Thyroid gland (tissue), 4 donors: ENCODE data around the gene OR14I1. TPM values are rescaled to one million over a fixed set of nuclear protein-coding genes. Genes with fewer than 3 reads are reported as not detected.

ENCODE experiments used
- DNase-seq, 2 donors: peaks; one replicate each; pipeline ENCODE4 v3.0.0-alpha.2; 2019
- H3K27ac ChIP-seq, 3 donors: fragments of 200-600 bp; sonication (generic); 1 replicate in 2 of 3; 2 replicates in 1 of 3; pipeline ENCODE4 v1.5.1; 2016 to 2019; ENCODE audit warnings: mild to moderate bottlenecking in 1 of 3, moderate library complexity in 1 of 3
- H3K27me3 ChIP-seq: fragments of 200-600 bp; sonication (generic); one replicate; pipeline ENCODE4 v1.5.1; 2019
- H3K36me3 ChIP-seq, 2 donors: fragments of 200-600 bp; sonication (generic); one replicate each; pipeline ENCODE4 v1.5.1; 2016 to 2019
- H3K4me1 ChIP-seq, 2 donors: fragments of 200-600 bp; sonication (generic); one replicate each; pipeline ENCODE4 v1.5.1; 2017 to 2019
- H3K4me3 ChIP-seq, 3 donors: fragments of 200-600 bp; sonication (generic); replicated peaks in 1 of 3; 1 replicate in 2 of 3; 2 replicates in 1 of 3; pipeline ENCODE4 v1.5.1; 2016; ENCODE audit warnings: mild to moderate bottlenecking in 1 of 3
- H3K9me3 ChIP-seq: fragments of 200-600 bp; sonication (generic); one replicate; pipeline ENCODE4 v1.5.1; 2017
- POLR2A ChIP-seq, 2 donors: fragments of 450-650 bp; IDR thresholded peaks; one replicate each; pipeline ENCODE4 v1.6.1; 2017; ENCODE audit warnings: antibody characterized with exemption in 2 of 2, mild to moderate bottlenecking in 2 of 2, moderate library complexity in 1 of 2
- WGBS, 2 donors: methylation state at CpG; one replicate each; pipeline ENCODE4 v1.1.5; 2017; 5-methylcytosine and 5-hydroxymethylcytosine counted together
- intact Hi-C: fragments of 100-400 bp; cut with DNase I; formaldehyde crosslinking; loops from one replicate; pipeline ENCODE4 v1.15.1; 2023
- total RNA-seq, 4 donors: library from RNA; depleted of rRNA; stranded (reverse); fragments of >200 nt; gene quantifications; one replicate each; pipeline ENCODE4 v1.2.3, GENCODE V29; 2016
- TF ChIP-seq, protein P1 (sequence below), 6 experiments: fragments of 200-600 bp in 3 of 6; fragments of 450-650 bp in 3 of 6; sonication (generic) in 3 of 6; IDR thresholded peaks; one replicate each; pipeline ENCODE4 v1.5.1; 2016 to 2019; ENCODE audit warnings: antibody characterized with exemption in 6 of 6, mild to moderate bottlenecking in 2 of 6, inconsistent platforms in 1 of 6, moderate library complexity in 1 of 6

OR14I1 gene
- not detected for total RNA-seq

GRCh38 chr1:248702714-248703113 is at the start of gene OR14I1:
Gene OR14I1, minus strand, starts transcription at chr1:248702766.
- DNase-seq: no peak
- Histone ChIP-seq H3K4me3 (no peak within 1 kb of the TSS), H3K27ac (no peak within 1 kb of the TSS), H3K27me3 (no peaks in the 10 kb centered on the region), H3K9me3 (no peaks in the 10 kb centered on the region), H3K36me3 (no peaks in the 10 kb centered on the region), H3K4me1 (no peaks in the 10 kb centered on the region)
- no peak for TF ChIP-seq POLR2A (IDR thresholded peaks at IDR 0.05)
- TF ChIP-seq, protein P1, sequence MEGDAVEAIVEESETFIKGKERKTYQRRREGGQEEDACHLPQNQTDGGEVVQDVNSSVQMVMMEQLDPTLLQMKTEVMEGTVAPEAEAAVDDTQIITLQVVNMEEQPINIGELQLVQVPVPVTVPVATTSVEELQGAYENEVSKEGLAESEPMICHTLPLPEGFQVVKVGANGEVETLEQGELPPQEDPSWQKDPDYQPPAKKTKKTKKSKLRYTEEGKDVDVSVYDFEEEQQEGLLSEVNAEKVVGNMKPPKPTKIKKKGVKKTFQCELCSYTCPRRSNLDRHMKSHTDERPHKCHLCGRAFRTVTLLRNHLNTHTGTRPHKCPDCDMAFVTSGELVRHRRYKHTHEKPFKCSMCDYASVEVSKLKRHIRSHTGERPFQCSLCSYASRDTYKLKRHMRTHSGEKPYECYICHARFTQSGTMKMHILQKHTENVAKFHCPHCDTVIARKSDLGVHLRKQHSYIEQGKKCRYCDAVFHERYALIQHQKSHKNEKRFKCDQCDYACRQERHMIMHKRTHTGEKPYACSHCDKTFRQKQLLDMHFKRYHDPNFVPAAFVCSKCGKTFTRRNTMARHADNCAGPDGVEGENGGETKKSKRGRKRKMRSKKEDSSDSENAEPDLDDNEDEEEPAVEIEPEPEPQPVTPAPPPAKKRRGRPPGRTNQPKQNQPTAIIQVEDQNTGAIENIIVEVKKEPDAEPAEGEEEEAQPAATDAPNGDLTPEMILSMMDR (IDR thresholded peaks at IDR 0.05): no peak
- WGBS, 2 donors: 55 to 65% methylated on average over 1 of the region's 1 CpG
- intact Hi-C loops: no loop called here

- DNase-seq: no peak
- Histone ChIP-seq H3K4me1 (no peaks in the 10 kb centered on the region), H3K4me3 (no peak overlapping the region), H3K27me3 (no peaks in the 10 kb centered on the region), H3K27ac (no peak overlapping the region), H3K36me3 (no peaks in the 10 kb centered on the region), H3K9me3 (no peaks in the 10 kb centered on the region)
- 86% methylated on average over 4 of the region's 4 CpGs for WGBS, 2 donors
- TF ChIP-seq POLR2A (IDR thresholded peaks at IDR 0.05): no peak
- TF ChIP-seq, protein P1 (IDR thresholded peaks at IDR 0.05): no peak
- intact Hi-C loops: no loop called here
Measured at GRCh38 chr1:248751635-248752034, 49.1 kb upstream of the OR14I1 start.

DNA sequence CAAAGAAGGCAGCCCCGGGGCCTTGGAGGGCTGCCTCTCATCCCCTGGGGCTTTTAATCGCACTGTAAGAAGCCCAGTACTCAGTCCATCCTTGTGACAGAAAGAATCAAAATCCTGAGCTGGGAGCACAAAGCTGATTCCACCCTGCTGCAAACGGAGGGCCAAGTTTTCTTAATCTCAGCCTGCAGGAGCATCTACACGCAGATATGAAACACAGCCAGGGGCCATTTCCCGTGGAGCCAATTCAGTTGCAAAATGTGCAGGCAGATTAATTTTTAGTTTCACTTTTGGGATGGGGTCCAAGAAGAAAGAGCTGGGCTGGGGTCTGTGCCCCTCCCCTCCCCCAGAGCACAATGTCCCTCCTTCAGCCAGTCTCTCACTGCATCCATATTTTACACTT is 48.6 kb upstream of the OR14I1 start:
- Histone ChIP-seq H3K27ac (no peak overlapping the region), H3K27me3 (no peaks in the 10 kb centered on the region), H3K36me3 (no peaks in the 10 kb centered on the region), H3K4me3 (no peak overlapping the region), H3K4me1 (no peaks in the 10 kb centered on the region), H3K9me3 (no peaks in the 10 kb centered on the region)
- DNase-seq: no peak
- TF ChIP-seq, protein P1 (IDR thresholded peaks at IDR 0.05): no peak
- TF ChIP-seq POLR2A (IDR thresholded peaks at IDR 0.05): no peak
- WGBS, 2 donors: 62 to 70% methylated on average over 5 of the region's 5 CpGs
- intact Hi-C loops: no loop called here

DNA sequence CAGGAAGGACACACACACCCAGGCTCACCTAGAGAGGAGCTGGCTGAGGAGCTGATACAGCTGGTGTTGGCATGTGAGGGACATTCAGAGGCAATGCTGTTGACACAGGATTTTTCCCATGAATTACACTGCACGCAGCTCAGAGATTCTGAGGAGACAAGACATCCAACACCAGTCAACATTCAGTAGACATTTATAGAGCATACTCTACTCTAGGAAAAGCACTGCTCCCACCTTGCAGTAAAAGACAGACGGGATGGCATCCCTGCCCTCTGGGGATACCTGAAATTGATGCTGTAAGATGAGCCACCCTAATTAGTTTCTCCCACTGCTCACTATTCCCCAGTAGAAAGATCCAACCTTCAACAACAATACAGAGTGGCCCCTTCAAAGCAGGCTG is 47.9 kb upstream of the OR14I1 start:
- H3K27me3 ChIP-seq: no peaks in the 10 kb centered on the region
- no peak for DNase-seq
- no peak overlapping the region for H3K4me3 ChIP-seq
- intact Hi-C loops: no loop called here
- H3K27ac ChIP-seq: no peak overlapping the region
- H3K9me3 ChIP-seq: no peaks in the 10 kb centered on the region
- no peaks in the 10 kb centered on the region for H3K36me3 ChIP-seq
- 73 to 75% methylated on average over 2 of the region's 2 CpGs for WGBS, 2 donors
- no peaks in the 10 kb centered on the region for H3K4me1 ChIP-seq
- no peak for TF ChIP-seq POLR2A (IDR thresholded peaks at IDR 0.05)
- TF ChIP-seq, protein P1 (IDR thresholded peaks at IDR 0.05): no peak

DNA sequence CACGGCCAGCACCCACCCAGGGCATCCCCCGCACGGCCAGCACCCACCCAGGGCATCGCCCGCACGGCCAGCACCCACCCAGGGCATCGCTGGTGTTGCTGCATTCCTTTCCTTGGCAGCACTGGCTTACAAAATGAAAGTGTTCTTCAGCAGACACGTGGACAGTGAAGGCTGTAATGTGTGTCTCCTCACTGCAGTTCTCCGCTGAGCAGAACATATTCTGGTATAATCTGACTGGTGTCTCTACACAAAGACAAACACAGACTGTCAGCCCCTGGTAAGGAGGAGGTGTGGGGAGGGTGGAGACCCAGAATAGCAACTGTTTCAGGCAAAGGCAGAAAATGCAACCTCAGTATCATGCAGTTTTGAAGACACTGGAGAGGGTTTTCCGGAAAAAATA is 45.6 kb upstream of the OR14I1 start:
- Histone ChIP-seq H3K27ac (no peak overlapping the region), H3K4me1 (no peaks in the 10 kb centered on the region), H3K36me3 (no peaks in the 10 kb centered on the region), H3K9me3 (no peaks in the 10 kb centered on the region), H3K4me3 (no peak overlapping the region), H3K27me3 (no peaks in the 10 kb centered on the region)
- TF ChIP-seq, protein P1 (IDR thresholded peaks at IDR 0.05): no peak
- no peak for TF ChIP-seq POLR2A (IDR thresholded peaks at IDR 0.05)
- whole genome bisulfite sequencing, 2 donors: 90 to 93% methylated on average over 3 to 4 of the region's 10 CpGs
- no peak for DNase-seq
- intact Hi-C loops: no loop called here
